ENCODE results near the gene ZFP91. TPM values are rescaled to one million over a fixed set of nuclear protein-coding genes. Genes with fewer than 3 reads are reported as not detected.

ZFP91 gene
- total RNA-seq, 1 experiment from 2014 or later, result 86.2 TPM

DNA sequence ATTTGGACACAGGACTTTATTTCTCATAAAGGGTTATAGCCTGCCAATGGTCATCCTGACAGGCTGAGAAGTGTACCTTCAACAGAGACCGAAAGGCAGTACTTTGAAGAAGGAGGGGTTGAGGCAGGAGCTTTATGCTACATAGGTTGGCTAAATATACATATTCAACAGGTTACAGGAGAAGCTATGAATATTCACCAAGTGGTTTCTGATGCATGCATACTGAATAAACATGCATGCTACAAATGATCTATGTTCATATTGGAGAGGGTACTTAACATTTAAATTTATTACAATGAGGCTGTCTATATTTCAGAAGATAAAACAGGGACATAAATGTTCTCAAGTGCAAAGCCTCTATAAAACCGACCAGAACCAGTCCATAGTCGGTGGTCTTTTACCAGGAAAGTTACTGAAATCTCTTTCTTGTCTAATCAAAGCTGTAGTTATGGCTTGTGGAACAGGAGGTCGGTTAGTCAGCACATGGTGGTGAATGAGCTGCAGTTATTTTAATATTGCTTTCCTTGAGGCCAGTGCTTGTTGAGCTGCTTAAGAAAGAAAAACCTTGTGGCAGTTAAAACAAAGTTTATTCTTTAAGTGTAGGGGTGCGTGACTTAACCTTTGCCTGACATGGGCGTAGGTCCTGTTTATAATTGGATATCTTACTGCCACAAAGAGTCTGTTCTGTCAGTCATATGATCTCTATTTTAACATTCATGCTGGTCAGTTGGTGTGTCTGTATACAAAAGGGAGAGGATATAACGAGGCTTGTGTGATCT is 63.1 kb downstream of the ZFP91 start:
- Mint-ChIP-seq H3K27me3 (ENCODE audit: insufficient read depth, unreplicated experiment) (no peaks in the 10 kb centered on the region), H3K36me3 (ENCODE audit: insufficient read depth, unreplicated experiment) (no peaks in the 10 kb centered on the region), H3K4me3 (ENCODE audit: unreplicated experiment) (no peak overlapping the region), H3K9me3 (ENCODE audit: unreplicated experiment) (peaks cover 7% of the 10 kb centered on the region), H3K27ac (ENCODE audit: low read depth, unreplicated experiment) (no peak overlapping the region), H3K4me1 (ENCODE audit: insufficient read depth, unreplicated experiment) (no peaks in the 10 kb centered on the region)
- ChIA-PET CTCF (interaction anchor here (0.6 to 4.2 kb wide), 3 partner anchors 11 to 147 kb away, joined by 3 to 18 read pairs (median 4); no protein-coding TSS in a partner anchor), POLR2A (interaction anchor here (0.5 kb wide), 1 partner anchor 915 kb away, joined by 3 read pairs; no protein-coding TSS in a partner anchor)
- no TSS peak for BruUV-seq (replicated peaks)
- TF ChIP-seq, protein P1, sequence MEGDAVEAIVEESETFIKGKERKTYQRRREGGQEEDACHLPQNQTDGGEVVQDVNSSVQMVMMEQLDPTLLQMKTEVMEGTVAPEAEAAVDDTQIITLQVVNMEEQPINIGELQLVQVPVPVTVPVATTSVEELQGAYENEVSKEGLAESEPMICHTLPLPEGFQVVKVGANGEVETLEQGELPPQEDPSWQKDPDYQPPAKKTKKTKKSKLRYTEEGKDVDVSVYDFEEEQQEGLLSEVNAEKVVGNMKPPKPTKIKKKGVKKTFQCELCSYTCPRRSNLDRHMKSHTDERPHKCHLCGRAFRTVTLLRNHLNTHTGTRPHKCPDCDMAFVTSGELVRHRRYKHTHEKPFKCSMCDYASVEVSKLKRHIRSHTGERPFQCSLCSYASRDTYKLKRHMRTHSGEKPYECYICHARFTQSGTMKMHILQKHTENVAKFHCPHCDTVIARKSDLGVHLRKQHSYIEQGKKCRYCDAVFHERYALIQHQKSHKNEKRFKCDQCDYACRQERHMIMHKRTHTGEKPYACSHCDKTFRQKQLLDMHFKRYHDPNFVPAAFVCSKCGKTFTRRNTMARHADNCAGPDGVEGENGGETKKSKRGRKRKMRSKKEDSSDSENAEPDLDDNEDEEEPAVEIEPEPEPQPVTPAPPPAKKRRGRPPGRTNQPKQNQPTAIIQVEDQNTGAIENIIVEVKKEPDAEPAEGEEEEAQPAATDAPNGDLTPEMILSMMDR (IDR thresholded peaks at IDR 0.05; ENCODE audit: unreplicated experiment), result no peak
- intact Hi-C loops (cut with micrococcal nuclease), result no loop called here
- DNase-seq (ENCODE audit: unreplicated experiment), result no peak

DNA sequence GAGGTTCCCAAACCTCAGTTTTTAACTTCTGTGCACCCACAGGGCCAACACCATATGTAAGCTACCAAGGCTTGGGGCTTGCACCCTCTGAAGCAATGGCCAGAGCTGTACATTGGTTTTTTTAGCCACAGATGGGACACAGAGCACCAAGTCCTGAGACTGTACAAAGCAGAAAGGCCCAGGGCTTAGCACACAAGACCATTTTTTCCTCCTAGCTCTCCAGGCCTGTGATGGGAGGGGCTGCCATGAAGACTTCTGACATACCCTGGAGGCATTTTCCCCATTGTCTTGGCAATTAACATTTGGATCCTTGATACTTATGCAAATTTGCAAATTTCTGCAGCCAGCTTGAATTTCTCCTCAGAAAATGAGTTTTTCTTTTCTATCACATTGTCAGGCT is 67.0 kb downstream of the ZFP91 start:
- no peaks in the 10 kb centered on the region for H3K27me3 Mint-ChIP-seq (ENCODE audit: insufficient read depth, unreplicated experiment)
- H3K27ac Mint-ChIP-seq (ENCODE audit: low read depth, unreplicated experiment), result no peak overlapping the region
- ChIA-PET CTCF (interaction anchor here (0.7 to 2.8 kb wide), 6 partner anchors 9 to 255 kb away, joined by 3 to 13 read pairs (median 6); no protein-coding TSS in a partner anchor), POLR2A (interaction anchor here (1.6 kb wide), 1 partner anchor 65 kb away, joined by 3 read pairs; no protein-coding TSS in a partner anchor)
- intact Hi-C loops (cut with micrococcal nuclease), result no loop called here
- BruUV-seq (replicated peaks), result no TSS peak
- no peak overlapping the region for H3K4me3 Mint-ChIP-seq (ENCODE audit: unreplicated experiment)
- no peaks in the 10 kb centered on the region for H3K4me1 Mint-ChIP-seq (ENCODE audit: insufficient read depth, unreplicated experiment)
- H3K9me3 Mint-ChIP-seq (ENCODE audit: unreplicated experiment), result peaks cover 7% of the 10 kb centered on the region
- no peak for DNase-seq (ENCODE audit: unreplicated experiment)
- TF ChIP-seq, protein P1 (IDR thresholded peaks at IDR 0.05; ENCODE audit: unreplicated experiment), result no peak
- H3K36me3 Mint-ChIP-seq (ENCODE audit: insufficient read depth, unreplicated experiment), result no peaks in the 10 kb centered on the region

DNA sequence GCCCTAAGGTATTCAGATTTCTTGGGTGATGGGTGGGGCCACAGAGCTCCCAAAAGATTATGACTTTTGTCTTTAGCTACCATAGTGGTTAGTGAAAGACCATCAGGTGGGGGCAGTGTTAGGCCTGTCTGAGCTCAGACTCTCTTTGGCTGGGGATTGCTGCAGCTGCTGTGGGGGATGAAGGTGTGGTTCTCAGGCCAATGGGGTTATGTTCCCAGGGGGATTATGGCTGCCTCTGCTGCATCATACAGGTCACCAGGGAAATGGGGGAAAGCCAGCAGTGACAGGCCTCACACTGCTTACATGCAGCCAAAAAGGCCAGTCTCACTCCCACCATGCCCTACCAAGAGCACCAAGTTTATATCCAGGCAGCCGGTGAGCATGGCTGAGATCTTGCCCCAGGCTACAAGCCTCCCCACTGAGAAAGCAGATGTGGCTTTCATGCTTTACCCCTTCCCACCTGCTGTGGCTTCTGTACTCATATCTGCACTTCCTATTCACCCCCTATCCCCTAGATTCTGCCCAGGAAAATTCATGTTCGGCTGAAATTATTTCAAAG is 68.4 kb downstream of the ZFP91 start:
- H3K4me3 Mint-ChIP-seq (ENCODE audit: unreplicated experiment), result no peak overlapping the region
- no peak for DNase-seq (ENCODE audit: unreplicated experiment)
- ChIA-PET CTCF (interaction anchor here (0.6 to 2.8 kb wide), 6 partner anchors 17 to 272 kb away, joined by 3 to 13 read pairs (median 6); no protein-coding TSS in a partner anchor), POLR2A (interaction anchor here (1.4 to 1.6 kb wide), 2 partner anchors 19 to 67 kb away, joined by 3 to 4 read pairs; no protein-coding TSS in a partner anchor)
- no peaks in the 10 kb centered on the region for H3K36me3 Mint-ChIP-seq (ENCODE audit: insufficient read depth, unreplicated experiment)
- no peak overlapping the region for H3K27ac Mint-ChIP-seq (ENCODE audit: low read depth, unreplicated experiment)
- BruUV-seq (replicated peaks), result no TSS peak
- TF ChIP-seq, protein P1 (IDR thresholded peaks at IDR 0.05; ENCODE audit: unreplicated experiment), result no peak
- H3K27me3 Mint-ChIP-seq (ENCODE audit: insufficient read depth, unreplicated experiment), result no peaks in the 10 kb centered on the region
- H3K4me1 Mint-ChIP-seq (ENCODE audit: insufficient read depth, unreplicated experiment), result no peaks in the 10 kb centered on the region
- peaks cover 7% of the 10 kb centered on the region for H3K9me3 Mint-ChIP-seq (ENCODE audit: unreplicated experiment)
- intact Hi-C loops (cut with micrococcal nuclease), result no loop called here

DNA sequence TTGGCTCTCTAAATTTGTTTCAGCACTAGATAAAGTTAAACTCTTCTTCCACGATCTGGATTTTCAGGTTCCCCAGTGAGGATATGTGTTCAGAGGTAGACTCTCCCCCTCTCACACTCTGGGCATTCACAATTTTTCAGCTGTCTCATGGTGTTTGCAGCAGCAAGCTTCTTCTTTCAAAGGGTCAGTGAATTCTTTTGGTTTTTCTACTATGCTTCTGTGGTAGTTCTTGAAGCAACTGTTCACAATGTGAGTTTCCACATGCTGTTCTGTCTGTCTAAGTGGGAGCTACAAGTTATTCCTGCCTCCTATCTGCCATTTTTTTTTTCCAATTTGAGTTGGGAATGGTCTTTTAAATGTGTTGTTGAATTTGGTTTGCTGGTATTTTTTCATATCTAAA is 69.0 kb downstream of the ZFP91 start:
- Mint-ChIP-seq H3K4me3 (ENCODE audit: unreplicated experiment) (no peak overlapping the region), H3K27me3 (ENCODE audit: insufficient read depth, unreplicated experiment) (no peaks in the 10 kb centered on the region), H3K27ac (ENCODE audit: low read depth, unreplicated experiment) (no peak overlapping the region), H3K4me1 (ENCODE audit: insufficient read depth, unreplicated experiment) (no peaks in the 10 kb centered on the region), H3K9me3 (ENCODE audit: unreplicated experiment) (peaks cover 7% of the 10 kb centered on the region), H3K36me3 (ENCODE audit: insufficient read depth, unreplicated experiment) (no peaks in the 10 kb centered on the region)
- TF ChIP-seq, protein P1 (IDR thresholded peaks at IDR 0.05; ENCODE audit: unreplicated experiment), result no peak
- ChIA-PET POLR2A (interaction anchor here (1.4 kb wide), 1 partner anchor 19 kb away, joined by 4 read pairs; no protein-coding TSS in a partner anchor), CTCF (interaction anchor here (1.0 to 2.2 kb wide), 6 partner anchors 18 to 271 kb away, joined by 3 to 9 read pairs (median 4); no protein-coding TSS in a partner anchor)
- no TSS peak for BruUV-seq (replicated peaks)
- intact Hi-C loops (cut with micrococcal nuclease), result no loop called here
- no peak for DNase-seq (ENCODE audit: unreplicated experiment)
